GM19023 (cell line): ENCODE results near the gene PKDCC.
"Not testable (repeated sequence)": the region's sequence is repeated elsewhere in the genome, so short reads cannot be mapped to it uniquely, and the experiment has no call there.

Source experiments
- ATAC-seq: cut with Tn5 transposase; IDR thresholded peaks from one replicate; pipeline ENCODE4 v1.9.1; 2021; ENCODE audit warnings: mild to moderate bottlenecking, moderate library complexity; ENCODE audit not compliant: unreplicated experiment

The PKDCC gene

DNA sequence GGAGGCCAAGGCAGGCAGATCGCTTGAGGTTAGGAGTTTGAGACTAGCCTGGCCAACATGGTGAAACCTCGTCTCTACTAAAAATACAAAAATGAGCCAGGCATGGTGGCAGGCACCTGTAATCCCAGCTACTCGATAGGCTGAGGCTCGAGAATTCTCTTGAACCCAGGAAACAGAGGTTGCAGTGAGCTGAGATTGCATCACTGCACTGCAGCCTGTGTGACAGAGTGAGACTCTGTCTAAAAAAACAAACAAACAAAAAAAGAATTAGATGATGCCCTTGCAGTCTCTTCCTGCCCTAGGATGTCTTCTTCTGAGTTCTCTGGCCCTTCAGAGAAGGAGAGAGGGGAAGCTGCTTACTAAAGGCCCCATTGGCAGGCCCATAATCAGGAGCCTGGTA lies 37.2 kb downstream of the PKDCC start:
- ATAC-seq, result not testable (repeated sequence)

DNA sequence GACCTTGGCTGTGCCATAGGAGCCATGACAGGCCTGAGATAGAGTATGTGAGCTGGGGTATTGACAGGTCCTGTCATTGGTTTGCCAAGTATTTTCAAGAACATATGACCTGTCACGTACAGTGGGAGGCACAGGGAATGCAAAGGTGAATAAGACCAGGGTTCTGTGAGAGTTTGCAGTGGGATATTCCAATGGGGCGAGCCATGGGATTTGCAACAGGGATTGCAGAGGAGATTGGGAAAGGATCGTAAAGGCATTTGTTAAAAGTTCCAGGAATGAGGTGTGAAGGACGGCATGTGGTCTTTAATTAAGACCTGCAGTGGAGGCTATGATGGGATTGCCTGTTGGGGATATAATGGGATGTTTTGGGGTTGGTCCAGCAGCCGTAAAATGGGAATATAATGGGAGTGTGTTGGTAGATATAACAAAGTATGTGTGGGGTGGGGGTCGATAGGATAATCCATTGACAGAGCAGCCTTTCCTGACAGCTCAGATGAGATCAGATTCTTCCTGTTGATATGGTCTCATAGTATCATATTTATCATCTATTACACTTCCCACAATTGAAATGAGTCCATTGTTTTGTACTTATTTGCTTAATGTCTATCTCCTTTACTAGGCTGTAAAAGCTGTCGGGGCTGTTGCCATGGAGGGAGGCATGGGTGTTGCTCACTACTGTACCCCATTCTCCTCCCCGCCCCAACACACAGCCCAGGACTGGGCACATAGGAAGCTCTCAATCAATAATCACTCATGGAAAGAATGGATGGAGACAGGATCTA lies 38.1 kb downstream of the PKDCC start:
- ATAC-seq, result no peak

DNA sequence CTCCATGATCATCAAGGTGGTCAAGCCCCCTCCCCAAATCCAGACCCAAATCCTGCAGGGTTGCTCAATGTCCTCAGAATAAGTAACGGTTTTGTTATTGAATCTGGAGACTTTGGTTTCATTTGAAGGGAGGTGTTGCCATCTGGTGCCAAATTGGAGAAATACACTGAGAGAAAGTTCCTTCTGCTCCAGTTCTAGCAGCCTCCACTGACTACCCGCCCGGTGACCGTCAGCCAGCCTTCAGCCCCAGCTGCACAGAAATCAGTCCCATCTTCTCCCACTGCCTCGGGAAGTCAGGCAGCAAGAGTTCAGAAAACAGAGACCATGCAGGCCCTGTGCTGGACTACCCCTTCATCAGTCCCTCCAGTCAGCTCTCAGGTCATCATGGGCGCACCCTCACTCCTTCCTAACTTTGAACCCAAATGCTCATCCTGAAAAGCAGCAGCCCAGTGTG lies 38.7 kb downstream of the PKDCC start:
- peak; percentile 43 for ATAC-seq

DNA sequence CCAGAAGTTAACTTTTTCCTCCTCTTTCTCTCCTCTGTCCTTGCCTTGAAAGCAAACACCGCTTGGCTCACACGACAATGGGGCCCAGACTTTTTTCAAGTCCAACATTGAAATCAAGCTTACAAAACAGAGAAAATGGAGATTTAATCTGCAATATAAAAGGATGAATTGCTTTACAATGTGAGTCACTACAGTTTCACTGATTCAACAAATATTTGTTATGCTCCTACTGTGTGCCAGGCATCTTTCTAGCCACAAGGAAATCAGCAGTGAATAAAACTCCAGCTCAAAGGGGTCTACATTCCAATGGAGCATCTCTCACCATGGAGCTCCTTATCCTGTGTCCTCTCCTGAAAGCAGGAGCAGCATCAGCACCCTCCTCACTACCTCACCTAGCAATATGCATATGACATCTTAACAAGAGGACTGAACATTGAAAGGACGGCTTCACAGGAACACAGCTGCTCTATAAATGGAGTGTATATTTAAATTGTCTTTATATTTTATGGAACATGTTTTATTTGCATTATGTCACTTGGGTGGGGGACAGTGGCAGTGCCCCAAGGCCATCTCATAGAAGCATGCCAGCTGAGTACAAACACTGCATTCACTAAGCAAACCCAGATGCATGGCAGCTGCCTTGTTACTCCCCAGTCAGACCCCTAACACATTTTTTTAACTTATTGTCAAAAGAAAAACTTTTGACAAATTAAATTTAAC lies 39.5 kb downstream of the PKDCC start:
- ATAC-seq, result no peak

DNA sequence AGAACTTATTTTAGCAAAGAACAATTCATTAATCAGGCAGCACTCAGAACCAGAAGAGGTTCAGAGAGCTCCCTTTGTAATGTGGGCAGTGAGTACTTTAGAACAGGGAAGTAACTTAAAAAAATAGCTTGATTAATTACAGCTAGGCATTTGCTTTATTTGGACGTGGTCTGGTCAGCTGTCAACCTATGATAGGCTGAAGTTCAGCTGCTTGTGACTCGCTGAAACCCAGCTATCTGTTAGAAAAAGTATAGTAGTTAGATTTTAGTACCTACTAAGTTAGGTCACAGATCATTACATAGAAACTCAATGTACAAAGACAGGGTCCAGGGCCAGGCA lies 40.0 kb downstream of the PKDCC start:
- ATAC-seq, result no peak

DNA sequence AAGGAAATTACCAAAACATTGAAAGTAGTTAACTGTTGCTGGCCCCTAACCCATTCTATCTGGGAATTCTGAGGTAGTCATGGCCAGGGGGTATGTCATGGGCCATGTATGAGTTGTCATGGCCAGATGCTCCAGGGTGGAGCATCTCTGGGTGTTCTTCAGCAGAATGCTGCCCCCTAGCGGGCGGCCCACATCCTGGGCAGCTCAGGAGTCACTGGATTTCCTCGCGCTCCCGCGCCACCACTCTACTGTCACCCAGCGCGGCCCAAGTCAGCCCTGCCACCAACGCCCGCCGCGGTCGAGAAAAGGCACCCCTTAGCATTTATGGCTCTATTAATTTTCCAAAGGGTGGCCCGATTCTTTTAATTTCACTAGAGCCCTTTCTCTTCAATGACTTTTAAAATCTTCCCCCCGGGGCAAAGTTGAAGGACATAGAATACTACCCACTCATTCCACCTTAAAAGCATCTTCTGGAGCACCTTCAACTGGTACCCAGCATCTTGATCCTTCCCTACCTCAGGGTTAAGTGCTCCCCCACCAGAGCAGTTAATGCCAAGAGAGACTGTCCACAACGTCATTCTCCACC lies 41.6 kb downstream of the PKDCC start:
- ATAC-seq, result peak; percentile 89

DNA sequence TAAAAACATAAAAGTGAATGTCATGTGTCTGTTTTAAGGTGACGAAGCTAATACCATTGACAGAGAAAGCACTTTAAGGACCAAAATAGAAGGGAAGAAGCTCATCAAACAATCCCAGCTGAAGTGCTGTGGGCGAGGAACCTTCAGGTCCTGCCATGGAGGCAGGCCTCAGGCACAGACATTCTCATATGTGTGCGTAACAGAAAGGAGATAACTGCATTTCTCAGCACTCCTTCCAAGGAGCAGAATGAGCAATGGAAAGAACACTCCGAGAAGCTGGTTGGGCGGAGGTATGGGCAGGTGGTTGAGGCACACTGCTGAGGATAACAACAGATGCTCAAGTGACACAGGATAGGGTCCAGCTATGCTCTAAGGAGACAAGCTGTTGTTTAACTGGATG lies 42.4 kb downstream of the PKDCC start:
- ATAC-seq, result no peak

DNA sequence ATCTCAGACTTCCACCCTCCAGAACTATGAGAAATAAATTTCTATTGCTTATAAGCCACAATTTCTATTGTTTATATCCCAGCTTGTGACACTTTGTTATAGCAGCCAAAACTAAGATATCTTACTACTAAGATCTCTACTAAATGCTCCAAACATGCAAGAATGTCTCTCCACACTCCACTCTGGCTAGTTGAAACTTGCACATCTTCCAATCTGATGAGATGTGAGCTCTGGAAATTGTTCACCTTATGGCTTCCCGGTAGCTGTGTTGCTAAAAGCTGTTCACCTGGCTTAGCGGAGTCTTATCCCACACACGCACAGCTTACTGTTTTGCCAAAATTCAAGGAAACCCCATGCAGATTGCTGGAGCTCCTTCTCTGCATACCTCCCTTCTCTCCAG lies 43.9 kb downstream of the PKDCC start:
- ATAC-seq, result no peak

DNA sequence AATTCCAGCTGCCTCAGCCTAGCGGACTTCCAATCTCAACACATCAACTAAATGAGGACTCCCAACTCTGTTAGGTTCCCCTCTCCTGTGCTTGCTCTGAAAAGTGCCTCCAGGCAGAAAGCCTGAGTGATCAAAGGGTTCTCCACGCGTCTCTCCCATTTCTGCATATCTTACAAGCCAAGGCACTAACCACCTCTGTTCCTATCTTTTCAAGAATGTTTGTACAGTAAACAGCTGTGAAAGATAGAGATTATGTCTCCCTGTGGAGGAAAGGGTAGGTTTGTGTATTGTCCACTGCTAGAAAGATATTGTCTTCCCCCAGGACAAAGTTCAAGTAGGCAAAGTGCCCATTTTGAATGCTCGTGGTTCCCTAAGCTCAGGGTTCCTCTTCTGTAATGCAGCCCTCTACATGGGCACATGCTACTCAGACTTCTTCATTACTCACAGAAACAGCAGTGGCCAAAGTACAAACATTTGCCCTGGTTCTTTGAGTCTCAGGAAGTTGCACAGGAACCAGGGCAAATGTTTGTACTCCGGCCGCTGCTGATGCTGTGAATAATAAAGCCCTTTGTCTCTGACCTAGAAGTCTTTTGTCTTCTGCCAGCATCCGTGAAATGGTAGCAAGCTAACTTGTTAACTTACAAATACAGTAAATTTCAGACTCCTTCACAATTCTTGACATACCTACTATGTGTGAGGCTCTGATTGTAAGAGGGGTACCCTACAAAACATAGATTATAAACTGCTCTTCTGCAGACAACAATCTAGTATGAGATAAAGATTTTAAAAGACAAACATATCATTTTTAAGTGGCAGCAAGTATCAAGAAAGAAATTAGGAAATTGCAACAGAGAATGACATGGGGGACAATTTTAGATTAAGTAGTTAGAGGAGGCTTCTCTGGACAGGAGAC lies 44.5 kb downstream of the PKDCC start:
- no peak for ATAC-seq

DNA sequence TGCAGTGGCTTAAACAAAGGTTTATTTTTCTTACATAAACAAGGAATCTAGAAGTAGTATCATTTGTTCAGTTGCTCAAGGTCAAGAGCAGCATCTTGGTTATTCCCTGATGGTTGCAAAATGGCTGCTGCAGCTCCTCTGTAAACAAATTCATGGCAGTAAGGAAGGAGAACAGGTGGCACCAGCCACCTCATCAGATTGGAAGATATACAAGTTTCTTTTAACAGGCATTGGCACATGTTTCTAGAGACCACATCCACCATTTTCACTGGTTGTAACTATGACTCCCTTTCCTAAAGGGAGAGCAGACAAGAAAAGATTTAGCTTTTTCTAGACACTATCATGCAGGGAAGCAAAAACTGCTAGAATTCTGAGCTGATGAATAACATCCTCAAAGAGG lies 46.3 kb downstream of the PKDCC start:
- ATAC-seq, result no peak

DNA sequence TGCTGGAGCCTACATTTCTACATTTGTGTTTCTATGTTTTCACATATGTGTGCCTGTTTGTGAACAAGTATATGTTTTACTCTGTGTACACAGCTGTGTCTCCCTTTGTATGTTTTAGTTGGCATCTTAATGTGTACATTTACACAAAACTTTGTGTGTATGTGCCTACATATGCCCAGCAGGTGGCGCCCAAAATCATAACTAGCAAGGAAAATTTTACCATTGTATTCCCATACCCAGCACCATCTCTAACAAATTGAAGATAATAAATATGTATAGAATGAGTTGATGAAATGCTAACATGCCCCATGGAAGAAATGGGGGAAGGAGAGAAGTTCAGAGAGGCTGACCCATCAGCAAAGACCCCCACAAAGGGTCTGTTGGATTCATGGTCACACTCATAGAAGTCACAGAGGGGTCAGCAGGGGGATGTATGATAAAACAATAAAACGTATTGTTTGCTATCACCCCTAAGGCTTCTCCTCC lies 48.1 kb downstream of the PKDCC start:
- no peak for ATAC-seq

DNA sequence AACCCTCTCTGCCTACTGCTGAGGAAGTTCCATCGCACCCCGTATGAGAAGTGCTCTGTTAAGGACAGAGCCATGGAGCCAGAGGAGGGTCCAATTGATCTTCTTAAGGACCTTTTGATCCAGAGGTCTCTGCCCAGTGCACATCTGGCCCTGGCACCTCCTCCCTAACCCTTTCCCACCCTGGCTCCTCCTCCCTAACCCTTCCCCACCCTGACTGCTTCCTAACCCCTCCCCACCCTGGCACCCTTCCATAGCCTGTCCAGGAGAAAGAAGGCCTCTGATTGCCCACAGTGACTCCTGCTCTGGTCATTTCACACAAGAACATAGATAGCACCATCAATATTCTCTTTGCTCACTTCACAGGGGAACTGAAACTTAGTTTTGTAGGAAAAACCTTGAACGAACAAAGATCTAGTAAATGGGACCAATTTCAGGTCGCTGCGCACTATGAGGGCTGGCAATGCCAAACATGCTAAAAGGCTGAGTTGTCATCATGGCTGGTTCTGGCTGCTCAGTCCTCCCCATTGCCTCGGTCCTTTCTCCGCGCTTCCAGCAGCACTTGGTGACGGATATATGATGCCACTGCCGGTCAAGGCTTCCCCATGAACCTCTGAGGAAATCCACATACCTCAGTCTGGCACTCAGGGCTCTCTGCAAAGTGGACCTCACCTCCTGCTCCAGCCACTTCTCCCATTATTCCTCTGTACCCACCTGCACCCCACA lies 49.2 kb downstream of the PKDCC start:
- no peak for ATAC-seq

DNA sequence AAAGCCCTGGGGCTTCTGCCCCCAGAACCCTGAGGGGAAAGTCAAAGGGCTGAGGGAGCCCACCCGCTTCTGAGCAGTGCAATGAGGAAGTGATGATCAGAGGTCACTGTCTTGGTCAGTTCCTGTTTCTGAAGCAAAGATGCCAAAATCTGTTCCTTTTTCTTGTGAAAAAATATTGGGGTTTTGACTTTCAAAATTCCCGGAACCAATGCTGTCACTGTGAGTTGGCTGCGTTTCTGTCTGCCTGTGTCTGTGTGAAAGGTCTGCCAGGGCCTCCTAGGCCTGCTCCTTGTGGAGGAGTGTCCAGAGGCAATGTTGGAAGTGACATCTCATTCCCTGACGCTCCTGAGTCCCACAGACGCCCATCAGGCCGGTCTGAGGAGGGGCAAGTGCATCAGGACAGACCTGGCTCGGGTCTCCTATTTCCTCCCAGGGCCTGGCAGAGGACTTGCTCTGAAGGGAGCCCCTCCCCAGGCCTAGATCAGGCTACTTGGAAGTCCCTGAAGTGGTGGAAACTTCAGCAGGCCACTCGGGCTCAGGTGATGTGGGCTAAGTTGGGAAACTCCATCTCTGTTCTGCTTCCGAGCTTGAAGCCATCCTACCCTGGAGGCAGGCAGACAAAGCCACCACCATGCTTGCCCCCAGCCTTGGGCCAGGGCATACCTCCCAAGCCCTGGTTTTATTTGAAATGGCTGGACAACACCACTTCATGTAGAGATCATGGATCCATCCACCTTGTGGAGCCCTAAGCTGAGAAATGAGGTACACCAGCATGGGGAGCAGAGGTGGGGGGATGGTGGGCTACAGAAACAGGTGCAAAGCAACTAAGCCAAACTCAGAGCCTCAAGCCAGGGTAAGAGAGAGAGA lies 51.0 kb downstream of the PKDCC start:
- no peak for ATAC-seq

DNA sequence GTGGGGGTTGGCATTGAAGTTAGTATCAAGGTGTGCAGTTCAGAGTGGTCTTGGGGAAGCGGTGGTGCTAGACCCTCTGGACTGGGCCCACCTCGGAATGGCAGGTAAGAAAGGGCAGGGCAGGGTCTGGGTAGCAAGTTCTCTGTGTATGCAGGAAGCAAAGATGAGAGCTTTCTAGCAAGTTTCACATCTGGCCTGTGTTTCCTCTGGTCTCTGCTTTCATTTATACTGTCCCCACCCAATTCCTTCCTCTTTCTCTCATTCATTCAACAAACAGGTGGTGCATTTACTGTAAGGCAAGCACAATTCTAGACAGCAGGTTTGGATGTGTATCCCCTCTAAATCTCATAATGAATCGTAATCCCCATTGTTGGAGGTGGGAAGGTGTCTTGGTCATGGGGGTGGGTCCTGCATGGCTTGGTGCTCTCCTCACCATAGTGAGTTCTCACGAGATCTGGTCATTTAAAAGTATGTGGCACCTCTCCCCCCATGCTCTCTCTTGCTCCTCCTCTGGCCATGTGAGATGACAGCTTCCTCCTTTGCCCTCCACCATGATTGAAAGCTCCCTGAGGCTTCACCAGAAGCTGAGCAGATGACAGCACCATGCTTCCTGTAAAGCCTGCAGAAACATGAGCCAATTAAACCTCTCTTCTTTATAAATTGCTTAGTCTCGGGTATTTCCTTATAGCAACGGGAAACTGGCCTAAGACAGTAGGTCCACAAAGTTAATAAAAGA lies 51.8 kb downstream of the PKDCC start:
- ATAC-seq, result no peak

DNA sequence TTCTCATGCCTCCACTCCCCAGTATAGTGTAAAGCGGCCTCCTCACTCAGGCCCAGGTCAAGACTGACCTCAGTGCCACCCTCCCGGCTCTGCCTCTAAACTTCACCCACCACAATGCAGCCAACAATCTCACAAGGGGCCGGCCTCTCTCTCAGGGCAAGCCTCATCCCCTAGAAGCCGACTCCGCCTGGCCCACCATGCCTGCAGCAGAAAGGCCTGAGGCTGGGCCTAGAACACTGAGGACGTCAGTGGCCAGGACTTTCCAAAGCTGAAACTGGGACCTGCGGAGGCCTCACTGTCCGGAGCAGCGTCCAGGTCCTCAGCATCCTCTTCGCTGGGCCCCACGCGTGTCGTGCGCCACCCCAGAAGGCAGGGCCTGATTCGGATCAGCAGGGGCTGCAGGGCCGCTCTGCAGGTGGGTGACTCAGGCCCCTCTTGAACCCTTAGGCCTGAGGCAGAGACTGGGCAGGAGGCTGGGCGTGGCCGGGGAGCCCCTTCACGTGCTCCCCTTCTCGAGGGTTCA lies 52.9 kb downstream of the PKDCC start:
- no peak for ATAC-seq

DNA sequence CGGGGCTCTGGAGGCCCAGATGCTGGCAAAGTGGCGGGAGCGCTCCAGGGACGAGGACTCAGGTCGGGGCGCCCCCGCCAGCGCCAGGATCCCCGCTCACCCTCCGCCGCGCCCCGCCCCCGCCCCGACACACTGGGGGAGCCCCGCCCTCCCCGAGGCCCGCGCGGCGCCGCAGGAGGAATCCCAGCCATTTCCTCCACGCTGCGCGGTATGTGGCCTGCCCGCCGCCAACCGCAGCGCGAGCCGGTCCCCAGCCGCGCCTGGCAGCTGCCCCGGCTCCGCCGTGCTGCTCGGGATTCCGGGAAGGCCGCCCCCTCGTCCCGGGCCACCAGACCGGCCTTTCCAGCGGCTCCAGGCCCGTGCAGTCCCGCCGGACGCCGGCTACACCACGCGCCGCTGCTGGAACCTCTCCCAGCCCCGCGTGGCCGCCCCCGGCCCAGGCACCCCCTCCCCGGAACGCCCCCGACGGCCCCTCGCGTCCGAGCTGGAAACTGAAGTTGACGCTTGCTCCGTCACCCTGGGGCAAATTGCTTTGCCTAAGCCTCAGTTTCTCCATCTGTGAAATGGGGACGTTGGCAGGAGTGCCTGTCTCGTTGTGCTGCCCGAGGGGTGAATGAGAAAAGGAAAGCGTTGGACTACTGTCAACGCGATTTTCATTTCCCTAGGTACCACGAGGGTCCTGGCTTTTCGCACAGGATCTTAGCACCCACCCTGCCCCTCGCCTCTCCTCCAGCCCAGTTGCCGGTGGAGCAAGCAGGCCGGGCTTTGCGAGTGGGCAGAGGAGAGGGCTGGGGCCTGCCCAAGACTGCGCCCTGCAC lies 53.6 kb downstream of the PKDCC start:
- no peak for ATAC-seq

DNA sequence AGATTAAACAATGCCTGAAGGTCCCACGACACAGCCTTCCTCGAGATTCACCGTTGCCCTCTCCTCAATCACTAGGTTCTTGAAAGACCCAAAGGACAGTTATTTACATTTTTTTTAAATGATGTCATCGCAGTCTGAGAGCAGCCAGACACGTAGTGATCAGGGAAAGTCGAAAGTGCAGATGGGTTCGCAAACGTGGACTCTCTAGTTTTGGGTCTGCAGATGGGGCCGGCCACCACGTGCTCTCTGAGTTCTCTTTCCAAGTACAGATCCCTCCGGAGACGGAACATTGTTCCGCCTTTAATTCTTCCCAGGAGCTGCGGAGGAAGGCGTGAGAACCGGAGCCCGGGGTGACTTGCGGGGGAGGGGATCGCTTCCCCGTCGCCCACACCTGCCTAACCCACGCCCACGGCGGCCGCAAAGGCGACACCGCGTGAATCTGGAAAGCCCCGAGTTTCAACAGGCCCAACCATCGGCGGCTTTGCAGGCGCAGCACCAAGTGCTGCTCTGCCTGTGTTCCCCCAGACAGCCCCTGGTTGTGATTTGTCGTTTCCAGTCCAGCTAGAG lies 54.3 kb downstream of the PKDCC start:
- peak; percentile 66 for ATAC-seq
